Neural crest cell (in vitro differentiated cells): Measurements from ENCODE around the gene OR52A1. TPM values are rescaled to one million over a fixed set of nuclear protein-coding genes. Genes with fewer than 3 reads are reported as not detected.

Experiments used
- DNase-seq: peaks from one replicate; pipeline ENCODE4 v3.0.0; 2021; ENCODE audit warnings: low read depth, mixed read lengths, low spot score
- H3K27ac Mint-ChIP-seq: one replicate; pipeline ENCODE4 v1.8.0; 2021; ENCODE audit warnings: mild to moderate bottlenecking, mixed read lengths; ENCODE audit not compliant: unreplicated experiment
- H3K27me3 Mint-ChIP-seq: 2 replicates; pipeline ENCODE4 v1.8.0; 2021; ENCODE audit warnings: low read depth, mild to moderate bottlenecking, mixed read lengths
- H3K36me3 Mint-ChIP-seq: 2 replicates; pipeline ENCODE4 v1.8.0; 2021; ENCODE audit warnings: low read depth, mild to moderate bottlenecking, mixed read lengths
- H3K4me1 Mint-ChIP-seq: 2 replicates; pipeline ENCODE4 v1.8.0; 2021; ENCODE audit warnings: mixed read lengths
- H3K4me3 Mint-ChIP-seq: one replicate; pipeline ENCODE4 v1.8.0; 2021; ENCODE audit warnings: mild to moderate bottlenecking, mixed read lengths
- H3K9me3 Mint-ChIP-seq: 2 replicates; pipeline ENCODE4 v1.8.0; 2021; ENCODE audit warnings: mixed read lengths
- CTCF ChIP-seq: fragments of 200-600 bp; sonication (generic); conservative IDR thresholded peaks from 2 replicates; pipeline ENCODE4 v1.5.0; 2021; ENCODE audit warnings: antibody characterized with exemption, mild to moderate bottlenecking
- total RNA-seq: library from RNA; stranded (reverse); gene quantifications from 2 replicates; pipeline ENCODE4 v1.2.1, GENCODE V29; 2021

The OR52A1 gene
- total RNA-seq, 1 donor from 2014 or later: not detected

DNA sequence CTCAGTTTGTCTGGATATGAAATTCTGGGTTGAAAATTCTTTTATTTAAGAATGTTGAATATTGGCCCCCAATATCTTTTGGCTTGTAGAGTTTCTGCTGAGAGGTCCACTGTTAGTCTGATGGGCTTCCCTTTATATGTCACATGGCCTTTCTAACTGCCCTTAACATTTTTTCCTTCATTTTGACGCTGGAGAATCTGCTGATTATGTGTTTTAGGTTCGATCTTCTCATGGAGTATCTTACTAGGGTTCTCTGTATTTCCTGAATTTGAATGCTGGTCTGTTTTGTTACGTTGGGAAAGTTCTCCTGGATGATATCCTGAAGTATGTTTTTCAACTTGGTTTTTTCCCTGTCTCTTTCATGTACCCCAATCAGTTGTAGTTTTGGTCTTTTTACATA lies 39.2 kb downstream of the OR52A1 start:
- Mint-ChIP-seq H3K27ac (no peak overlapping the region), H3K4me3 (no peak overlapping the region), H3K9me3 (no peaks in the 10 kb centered on the region), H3K27me3 (peaks cover 9% of the 10 kb centered on the region), H3K4me1 (no peaks in the 10 kb centered on the region), H3K36me3 (no peaks in the 10 kb centered on the region)
- DNase-seq: no peak
- TF ChIP-seq CTCF: no peak

GRCh38 chr11:5107285-5107684 lies 47.3 kb downstream of the OR52A1 start:
- H3K9me3 Mint-ChIP-seq: no peaks in the 10 kb centered on the region
- H3K4me1 Mint-ChIP-seq: no peaks in the 10 kb centered on the region
- no peak for TF ChIP-seq CTCF

GRCh38 chr11:5103066-5103465 lies 51.5 kb downstream of the OR52A1 start:
- TF ChIP-seq CTCF: no peak
- Mint-ChIP-seq H3K36me3 (no peaks in the 10 kb centered on the region), H3K4me1 (no peaks in the 10 kb centered on the region), H3K9me3 (no peaks in the 10 kb centered on the region), H3K4me3 (no peak overlapping the region), H3K27ac (no peak overlapping the region), H3K27me3 (peaks cover 35% of the 10 kb centered on the region)
- no peak for DNase-seq

More at GRCh38 chr11:5107285-5107684, 47.3 kb downstream of the OR52A1 start:
- Mint-ChIP-seq H3K27ac (no peak overlapping the region), H3K4me3 (no peak overlapping the region), H3K36me3 (no peaks in the 10 kb centered on the region), H3K27me3 (peaks cover 24% of the 10 kb centered on the region)
- no peak for DNase-seq

DNA sequence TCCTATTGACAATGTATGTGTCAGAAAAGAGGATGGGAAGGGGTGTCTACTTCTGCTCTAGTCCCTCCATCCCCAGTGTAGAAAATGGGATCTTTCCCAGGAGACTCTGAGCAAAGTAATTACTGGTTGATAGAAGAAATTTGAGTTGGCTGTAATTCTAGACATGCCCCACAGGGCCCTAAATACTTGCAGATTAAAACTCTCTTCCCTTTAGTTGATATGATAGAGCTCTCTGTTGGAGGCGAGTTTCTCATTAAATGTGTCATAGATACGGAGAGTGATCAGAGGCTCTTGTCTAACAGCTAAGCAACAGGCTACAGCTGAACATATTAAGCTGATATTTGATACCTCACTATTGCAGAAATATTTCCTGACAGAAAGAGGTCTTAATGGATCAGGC lies 52.3 kb downstream of the OR52A1 start:
- no peak for TF ChIP-seq CTCF
- Mint-ChIP-seq H3K9me3 (no peaks in the 10 kb centered on the region), H3K4me3 (no peak overlapping the region), H3K36me3 (no peaks in the 10 kb centered on the region), H3K4me1 (no peaks in the 10 kb centered on the region), H3K27ac (no peak overlapping the region), H3K27me3 (peaks cover 33% of the 10 kb centered on the region)
- no peak for DNase-seq

DNA sequence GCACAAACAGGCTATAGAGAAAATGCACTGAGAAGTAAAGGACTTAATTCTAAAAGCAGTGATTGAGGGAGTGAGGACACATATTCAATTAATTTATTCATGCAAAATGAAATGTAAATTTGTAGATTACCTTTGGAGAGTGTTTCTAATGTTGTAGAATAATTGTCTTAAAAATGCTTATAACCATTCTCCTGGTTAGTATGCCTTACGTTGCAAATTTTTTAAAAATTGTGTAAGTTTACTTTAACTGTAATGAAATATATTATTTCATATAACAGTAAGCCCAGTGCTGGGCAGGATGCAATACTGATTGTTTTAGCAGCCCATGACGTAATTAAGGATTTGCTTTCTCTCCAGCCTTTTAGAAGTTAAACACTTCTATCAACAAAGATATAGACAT lies 58.5 kb downstream of the OR52A1 start:
- no peaks in the 10 kb centered on the region for H3K9me3 Mint-ChIP-seq
- no peak for TF ChIP-seq CTCF
- no peak overlapping the region for H3K27ac Mint-ChIP-seq
- H3K36me3 Mint-ChIP-seq: no peaks in the 10 kb centered on the region
- H3K4me1 Mint-ChIP-seq: no peaks in the 10 kb centered on the region
- no peak for DNase-seq
- H3K27me3 Mint-ChIP-seq: peaks cover 26% of the 10 kb centered on the region
- no peak overlapping the region for H3K4me3 Mint-ChIP-seq

Other genes with a start within 250 kb of the OR52A1 start
- not detected in 2 replicates for gene OR51G2, start 235.4 kb downstream of the OR52A1 start, total RNA-seq
- gene OR51G1, start 230.4 kb downstream of the OR52A1 start, total RNA-seq: not detected in 2 replicates
- not detected in 2 replicates for gene OR51A4, start 207.2 kb downstream of the OR52A1 start, total RNA-seq
- gene OR51A2, start 199.0 kb downstream of the OR52A1 start, total RNA-seq: not detected in 2 replicates
- gene OR51L1, start 159.9 kb downstream of the OR52A1 start, total RNA-seq: not detected in 2 replicates
- not detected in 2 replicates for gene OR52J3, start 108.2 kb downstream of the OR52A1 start, total RNA-seq
- not detected in 2 replicates for gene OR52E2, start 95.1 kb downstream of the OR52A1 start, total RNA-seq
- gene OR52E1, start 85.2 kb downstream of the OR52A1 start, total RNA-seq: not detected in 2 replicates
- not detected in 2 replicates for gene OR52A5, start 16.4 kb downstream of the OR52A1 start, total RNA-seq
- not detected in 2 replicates for gene OR51V1, start 45.9 kb upstream of the OR52A1 start, total RNA-seq
- gene HBB, start 72.3 kb upstream of the OR52A1 start, total RNA-seq: not detected in 2 replicates
- gene HBD, start 79.7 kb upstream of the OR52A1 start, total RNA-seq: not detected in 2 replicates
- gene HBG1, start 95.1 kb upstream of the OR52A1 start, total RNA-seq: not detected in 2 replicates
- gene HBG2, start 100.0 kb upstream of the OR52A1 start, total RNA-seq: not detected in 2 replicates
- 0.45 and 0.56 TPM in 2 replicates for gene HBE1, start 115.2 kb upstream of the OR52A1 start, total RNA-seq
- gene OR51B4, start 147.2 kb upstream of the OR52A1 start, total RNA-seq: not detected in 2 replicates
- gene OR51B2, start 169.5 kb upstream of the OR52A1 start, total RNA-seq: not detected in 2 replicates
- gene OR51B5, start 188.8 kb upstream of the OR52A1 start, total RNA-seq: 0.21 TPM in 1 of 2 replicates, not detected in the other
- gene OR51B6, start 196.8 kb upstream of the OR52A1 start, total RNA-seq: not detected in 2 replicates
- gene OR51M1, start 229.1 kb upstream of the OR52A1 start, total RNA-seq: not detected in 2 replicates